Fibroblast of the aortic adventitia (primary cell): ENCODE results near the gene MCTP1. TPM values are rescaled to one million over a fixed set of nuclear protein-coding genes. Genes with fewer than 3 reads are reported as not detected.

ENCODE experiments used
- DNase-seq: peaks from one replicate; pipeline ENCODE4 v3.0.0-alpha.2; 2010; ENCODE audit warnings: low read depth
- H3K4me3 ChIP-seq: 2 replicates; pipeline ENCODE4 v1.5.1; 2011; ENCODE audit warnings: low read depth, mild to moderate bottlenecking, control low read depth, low read length, moderate library complexity
- total RNA-seq: library from RNA; depleted of rRNA; stranded (reverse); fragments of >200 nt; gene quantifications from 2 replicates; pipeline ENCODE4 v1.2.3, GENCODE V29; 2012; ENCODE audit warnings: low replicate concordance
- TF ChIP-seq, protein P1 (sequence below): IDR thresholded peaks from 2 replicates; pipeline ENCODE4 v1.5.1; 2011; ENCODE audit warnings: mild to moderate bottlenecking, low read length, control low read depth, inconsistent platforms; ENCODE audit not compliant: insufficient read depth

Gene MCTP1
- total RNA-seq, 1 donor: 7.6 TPM

- TF ChIP-seq, protein P1, sequence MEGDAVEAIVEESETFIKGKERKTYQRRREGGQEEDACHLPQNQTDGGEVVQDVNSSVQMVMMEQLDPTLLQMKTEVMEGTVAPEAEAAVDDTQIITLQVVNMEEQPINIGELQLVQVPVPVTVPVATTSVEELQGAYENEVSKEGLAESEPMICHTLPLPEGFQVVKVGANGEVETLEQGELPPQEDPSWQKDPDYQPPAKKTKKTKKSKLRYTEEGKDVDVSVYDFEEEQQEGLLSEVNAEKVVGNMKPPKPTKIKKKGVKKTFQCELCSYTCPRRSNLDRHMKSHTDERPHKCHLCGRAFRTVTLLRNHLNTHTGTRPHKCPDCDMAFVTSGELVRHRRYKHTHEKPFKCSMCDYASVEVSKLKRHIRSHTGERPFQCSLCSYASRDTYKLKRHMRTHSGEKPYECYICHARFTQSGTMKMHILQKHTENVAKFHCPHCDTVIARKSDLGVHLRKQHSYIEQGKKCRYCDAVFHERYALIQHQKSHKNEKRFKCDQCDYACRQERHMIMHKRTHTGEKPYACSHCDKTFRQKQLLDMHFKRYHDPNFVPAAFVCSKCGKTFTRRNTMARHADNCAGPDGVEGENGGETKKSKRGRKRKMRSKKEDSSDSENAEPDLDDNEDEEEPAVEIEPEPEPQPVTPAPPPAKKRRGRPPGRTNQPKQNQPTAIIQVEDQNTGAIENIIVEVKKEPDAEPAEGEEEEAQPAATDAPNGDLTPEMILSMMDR: no peak
- no peak for DNase-seq
- H3K4me3 ChIP-seq: no peak overlapping the region
Measured at GRCh38 chr5:95256446-95256845, 28.4 kb downstream of the MCTP1 start.

DNA sequence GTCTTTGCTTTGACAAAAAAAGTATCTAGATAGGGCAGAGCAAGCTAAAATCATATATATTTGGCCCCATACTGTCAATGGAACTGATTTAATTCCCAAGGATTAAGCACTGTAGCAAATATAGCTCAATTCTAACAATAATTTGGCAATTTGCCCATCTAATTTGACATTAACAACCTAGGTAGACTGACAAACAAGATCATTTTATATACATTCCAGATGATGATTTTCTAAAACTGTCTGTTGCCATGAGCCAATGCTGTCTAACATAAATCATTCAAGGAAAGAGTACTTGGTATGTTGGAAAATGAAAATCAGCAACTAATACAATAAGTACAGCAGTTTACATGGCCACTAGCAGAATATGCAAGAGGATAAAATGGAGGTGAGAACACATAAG lies 32.1 kb downstream of the MCTP1 start:
- TF ChIP-seq, protein P1: no peak
- no peak overlapping the region for H3K4me3 ChIP-seq
- no peak for DNase-seq

DNA sequence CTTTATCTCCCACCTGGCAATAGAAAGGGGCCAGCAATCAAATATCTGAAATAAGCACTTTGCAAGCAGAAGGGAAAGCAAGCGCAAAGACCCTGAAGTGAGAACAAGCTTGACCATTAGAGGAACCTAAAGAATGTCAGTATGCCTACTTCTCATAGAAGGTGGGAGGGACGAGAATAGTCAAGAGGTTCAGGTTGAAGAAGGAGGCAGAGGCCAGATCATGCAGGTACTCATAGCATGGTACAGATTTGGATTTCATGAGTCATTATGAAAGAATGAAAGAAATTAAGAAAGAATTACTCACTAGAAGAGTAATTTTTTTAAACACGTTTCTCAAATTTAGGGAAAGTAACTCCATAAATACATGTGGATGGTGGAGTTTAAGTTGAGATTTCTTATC lies 33.7 kb downstream of the MCTP1 start:
- TF ChIP-seq, protein P1: no peak
- H3K4me3 ChIP-seq: no peak overlapping the region
- no peak for DNase-seq

DNA sequence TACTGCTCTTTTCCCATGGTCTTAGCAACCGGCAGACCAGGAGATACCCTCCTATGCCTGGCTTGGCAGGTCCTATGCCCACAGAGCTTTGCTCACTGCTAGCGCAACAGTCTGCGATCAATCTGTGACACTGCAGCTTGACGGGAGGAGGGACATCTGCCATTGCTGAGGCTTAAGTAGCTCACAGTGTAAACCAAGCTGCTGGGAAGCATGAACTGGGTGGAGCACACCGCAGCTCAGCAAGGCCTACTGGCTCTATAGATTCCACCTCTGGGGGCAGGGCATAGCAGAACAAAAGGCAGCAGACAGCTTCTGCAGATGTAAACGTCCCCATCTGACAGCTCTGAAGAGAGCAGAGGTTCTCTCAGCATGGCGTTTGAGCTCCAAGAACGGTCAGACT lies 40.4 kb downstream of the MCTP1 start:
- H3K4me3 ChIP-seq: no peak overlapping the region
- TF ChIP-seq, protein P1: no peak
- DNase-seq: no peak

DNA sequence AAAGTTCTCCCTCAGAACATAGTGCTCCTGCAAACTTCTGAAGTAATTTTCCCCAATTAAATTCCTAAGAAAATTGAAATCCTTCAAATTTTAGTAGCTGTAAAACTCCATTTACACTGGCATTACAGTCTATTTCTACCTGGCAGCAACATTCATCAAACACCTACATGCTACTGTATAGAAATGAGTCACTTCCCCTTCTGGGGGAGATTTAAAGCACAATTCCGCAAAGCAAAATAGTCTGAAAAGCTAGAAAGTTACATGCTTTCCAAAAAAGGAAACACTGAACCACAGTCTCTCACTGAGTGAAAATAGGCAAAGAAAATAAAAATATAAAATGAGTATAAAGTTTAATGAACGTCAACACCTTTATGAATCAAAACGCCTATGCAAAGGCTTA lies 43.3 kb downstream of the MCTP1 start:
- H3K4me3 ChIP-seq: no peak overlapping the region
- TF ChIP-seq, protein P1: no peak
- no peak for DNase-seq

GRCh38 chr5:95241161-95241560 lies 43.7 kb downstream of the MCTP1 start:
- DNase-seq: no peak
- H3K4me3 ChIP-seq: no peak overlapping the region
- TF ChIP-seq, protein P1: no peak

GRCh38 chr5:95238560-95239325 lies 46.2 kb downstream of the MCTP1 start:
- TF ChIP-seq, protein P1: peak; percentile 41
- no peak overlapping the region for H3K4me3 ChIP-seq
- DNase-seq: peak; percentile 53
